Right renal pelvis (tissue), 4 donors: ENCODE results near the gene MAP2K4. TPM values are rescaled to one million over a fixed set of nuclear protein-coding genes. Genes with fewer than 3 reads are reported as not detected.

Source experiments
- DNase-seq, 4 donors: peaks; one replicate each; pipeline ENCODE4 v3.0.0-alpha.2; 2013; ENCODE audit warnings: low read depth in 4 of 4, low spot score in 3 of 4, missing footprints in 1 of 4
- polyA plus RNA-seq, 4 donors: library from polyadenylated mRNA; unstranded; fragments of 120-200 nt; gene quantifications; one replicate each; pipeline ENCODE4 v1.2.1, GENCODE V29; 2013; ENCODE audit not compliant: insufficient read length in 4 of 4

The MAP2K4 gene
- polyA plus RNA-seq, 4 donors, result 37.5 to 46.9 (median 44.1) TPM

DNA sequence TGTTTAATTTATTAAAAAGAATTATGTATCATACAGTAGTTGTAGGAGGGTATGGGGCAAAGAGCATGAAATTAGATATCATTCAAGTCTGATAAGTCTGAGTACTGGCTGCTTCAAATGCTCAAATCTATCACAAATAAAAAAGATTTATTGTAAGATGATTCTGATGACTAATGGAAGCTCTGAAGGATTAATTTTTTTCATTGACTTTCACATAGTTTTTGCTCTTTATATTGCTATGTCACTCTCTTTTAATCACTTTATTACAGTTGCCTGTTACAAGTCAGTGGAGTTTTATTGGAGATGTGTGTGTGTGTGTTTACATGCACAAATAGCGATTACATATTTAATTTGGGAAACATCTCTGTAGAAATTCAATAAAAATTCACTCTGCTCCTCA, 15.0 kb downstream of the MAP2K4 start:
- DNase-seq, result no peak

DNA sequence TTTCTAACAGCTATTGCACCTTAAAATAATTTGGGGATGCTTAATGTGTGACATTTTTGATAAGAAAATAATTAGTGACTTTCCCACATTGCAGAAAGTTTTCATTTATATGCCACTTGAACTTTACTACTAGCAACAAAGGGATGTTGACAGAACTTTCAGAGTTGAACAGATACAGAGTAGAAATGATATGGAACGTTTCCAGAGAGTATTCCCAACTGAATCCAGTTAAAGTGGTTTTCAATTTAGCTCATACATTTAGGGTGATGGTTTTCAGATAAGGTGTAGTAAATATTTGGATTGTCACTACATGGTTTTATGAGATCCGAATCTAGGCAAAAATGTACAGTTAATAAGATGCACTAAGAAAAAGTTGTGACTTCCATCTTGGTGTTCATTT, 17.3 kb downstream of the MAP2K4 start:
- DNase-seq, result no peak

DNA sequence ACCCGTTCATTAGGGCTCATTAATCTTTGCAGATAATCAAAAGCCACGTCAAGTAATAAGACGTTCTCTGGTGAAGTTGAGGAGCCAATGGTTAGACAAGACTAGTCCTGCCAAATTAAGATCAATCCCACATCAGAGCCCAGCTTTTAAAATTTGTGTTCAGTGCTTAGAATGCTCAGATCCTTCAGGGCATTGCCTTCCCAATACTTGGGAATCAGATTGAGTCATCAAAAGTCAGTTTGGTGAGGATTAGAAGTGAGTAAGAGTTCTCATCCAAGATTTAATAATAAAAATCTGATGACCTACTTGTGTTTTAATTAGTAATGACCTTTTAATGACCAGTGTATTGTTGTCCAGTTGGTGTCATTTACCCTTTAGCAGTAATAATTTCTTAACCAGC, 19.8 kb downstream of the MAP2K4 start:
- no peak for DNase-seq

DNA sequence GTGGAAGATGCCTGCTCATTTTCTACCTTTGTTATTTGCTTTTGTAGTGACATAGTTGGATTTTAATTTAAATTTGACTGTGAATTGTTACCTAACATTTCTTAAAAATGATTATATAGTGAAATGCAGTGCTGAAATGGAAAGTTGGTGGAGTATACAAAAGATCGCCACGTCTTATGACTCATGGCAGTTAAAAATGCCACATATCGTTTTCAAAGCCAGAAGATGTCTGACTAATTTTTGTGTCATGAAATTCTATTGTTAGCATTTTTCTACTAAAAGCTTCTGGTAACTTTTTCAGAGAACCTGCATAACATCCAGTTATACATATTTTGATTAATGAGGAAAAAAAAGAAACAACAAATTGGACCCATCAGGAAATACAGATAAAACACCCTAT, 20.6 kb downstream of the MAP2K4 start:
- DNase-seq, result no peak

DNA sequence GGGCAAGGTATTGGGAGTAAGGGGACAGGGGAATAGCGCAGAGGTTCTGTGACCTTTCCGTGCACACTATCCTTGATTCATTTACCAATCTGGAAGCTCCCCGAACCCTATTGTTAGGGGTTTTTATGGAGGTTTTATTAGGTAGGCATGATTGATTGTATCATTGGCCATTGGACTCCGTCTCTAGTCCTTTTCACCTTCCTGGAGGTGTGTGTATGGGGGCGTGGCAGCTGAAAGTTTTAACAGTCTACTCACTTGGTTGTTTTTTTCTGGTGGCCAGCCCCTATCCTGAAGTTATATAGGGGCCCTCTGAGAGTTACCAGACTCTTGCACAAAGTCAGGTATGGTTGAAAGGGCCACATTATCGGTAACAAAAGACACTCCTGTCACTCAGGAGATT, 23.0 kb downstream of the MAP2K4 start:
- no peak for DNase-seq

DNA sequence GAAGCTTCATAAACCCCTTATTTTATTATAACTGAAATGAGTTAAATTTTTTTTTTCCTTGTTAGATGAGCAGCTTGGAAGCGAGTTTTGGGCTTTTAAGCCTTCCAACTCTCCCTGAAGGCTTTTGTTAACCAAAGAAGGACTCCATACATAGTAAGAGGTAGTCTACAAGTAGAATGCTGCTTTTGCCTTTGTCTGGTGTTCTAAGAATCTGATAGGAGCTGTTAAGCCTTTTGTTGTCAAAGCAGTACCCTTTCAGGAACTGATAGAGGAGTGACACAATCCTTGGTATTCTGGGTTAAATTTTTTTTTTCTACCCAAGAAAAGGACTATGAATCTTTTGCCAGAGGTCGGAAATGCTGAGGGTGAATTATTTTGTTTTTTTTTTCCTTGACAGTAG, 26.1 kb downstream of the MAP2K4 start:
- DNase-seq, result no peak

DNA sequence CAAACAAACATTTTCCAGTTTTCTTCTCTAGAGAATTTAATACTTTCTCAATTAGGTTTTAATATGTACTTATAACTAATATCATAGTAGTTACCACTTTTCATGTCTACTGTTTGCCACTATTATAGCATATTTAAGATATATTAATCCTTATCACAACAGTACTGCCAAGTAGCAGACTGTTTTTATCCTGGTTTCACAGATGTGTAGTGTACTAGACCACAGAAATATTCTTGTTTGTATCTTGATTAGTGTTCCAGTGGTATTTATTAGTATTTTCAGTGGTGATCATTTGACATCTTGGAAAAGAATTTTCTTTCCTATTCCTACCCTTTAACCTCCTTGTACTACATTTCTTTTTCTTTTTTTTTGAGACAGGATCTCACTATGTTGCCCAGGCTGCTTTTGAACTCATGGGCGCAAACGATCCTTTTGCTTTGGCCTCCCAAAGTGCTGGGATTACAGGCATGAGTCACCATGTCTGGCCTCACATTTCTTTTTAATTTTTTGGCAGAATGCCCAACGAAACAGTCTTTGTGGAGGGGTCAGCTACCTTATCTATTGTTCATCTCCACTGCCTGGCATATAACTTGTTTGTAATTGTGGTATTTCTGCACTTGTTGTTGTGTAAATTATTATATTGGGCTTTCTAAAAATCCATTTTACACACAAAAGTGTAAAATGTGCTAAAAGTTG, 27.2 kb downstream of the MAP2K4 start:
- DNase-seq, result no peak

DNA sequence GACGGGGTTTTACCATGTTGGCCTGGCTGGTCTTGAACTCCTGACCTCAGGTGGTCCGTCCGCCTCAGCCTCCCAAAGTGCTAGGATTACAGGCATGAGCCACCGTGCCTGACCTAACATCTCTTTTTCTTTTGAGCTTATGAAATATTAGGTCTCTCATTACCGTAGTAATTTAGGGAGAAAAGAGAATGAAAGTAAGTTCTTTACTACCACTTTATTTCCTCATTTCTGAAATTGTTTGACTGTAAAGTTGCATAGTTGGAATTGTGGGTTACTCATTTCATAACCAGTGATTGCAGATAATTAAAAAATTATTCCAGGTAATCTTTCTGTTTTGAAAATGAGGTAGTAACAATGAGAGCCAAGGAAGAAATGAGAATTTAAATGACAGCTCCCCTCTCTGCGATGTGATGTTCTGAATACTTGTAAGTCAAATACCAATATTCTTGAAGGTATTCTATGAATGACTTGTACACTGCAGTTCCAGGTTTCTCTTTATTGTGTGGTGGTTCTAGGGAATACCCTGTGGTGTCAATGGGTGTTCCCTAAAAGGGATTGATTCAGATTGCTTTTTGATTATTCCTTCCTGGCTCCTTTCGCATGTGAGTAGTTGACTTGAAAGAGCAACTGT, 28.3 kb downstream of the MAP2K4 start:
- DNase-seq, result no peak

DNA sequence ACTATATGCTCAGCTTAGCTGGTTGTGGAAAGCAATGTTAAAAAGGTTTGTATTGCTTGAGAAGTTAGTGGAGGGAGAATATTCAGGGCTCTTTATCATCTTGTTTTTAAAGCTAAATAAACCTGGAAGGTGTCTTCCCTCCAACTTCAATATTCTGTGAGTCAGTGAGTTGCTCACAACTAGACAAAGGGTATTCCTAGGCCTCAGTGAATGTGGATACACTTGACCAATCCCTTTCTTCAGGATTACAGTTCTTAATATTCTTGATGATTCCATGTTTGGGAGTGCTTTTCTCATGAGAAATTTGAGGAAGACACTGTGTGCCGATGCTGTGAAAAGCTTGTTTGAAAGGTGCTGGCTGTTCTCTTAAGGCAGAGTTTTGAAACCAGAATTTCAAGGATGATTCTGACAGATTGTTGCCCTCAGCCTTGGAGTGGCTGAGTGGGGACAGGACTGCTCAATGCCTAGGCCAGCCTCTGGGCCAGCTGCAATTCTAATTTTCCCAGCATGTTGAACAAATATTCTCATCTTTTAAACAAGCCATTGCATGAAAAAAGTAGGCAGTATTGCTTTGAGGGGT, 30.1 kb downstream of the MAP2K4 start:
- DNase-seq, result no peak

DNA sequence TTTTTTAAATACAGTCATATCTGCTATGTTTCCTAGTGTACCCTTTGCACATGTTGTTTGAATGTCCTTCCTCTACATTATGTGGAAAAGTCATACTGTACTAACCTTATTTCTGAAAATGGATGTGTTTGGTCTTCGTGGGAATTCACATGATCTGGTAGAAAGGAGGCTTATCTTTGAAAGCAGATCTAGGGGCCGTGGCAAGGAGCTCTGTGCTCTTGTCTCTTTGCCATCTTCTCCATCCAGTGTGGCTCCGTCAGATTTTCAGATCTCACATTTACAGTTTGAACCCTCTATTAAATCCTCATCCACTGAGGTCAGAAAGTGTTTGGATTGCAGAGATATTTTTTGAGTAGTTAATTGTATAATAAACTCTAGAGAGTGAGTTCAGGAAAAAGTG, 32.9 kb downstream of the MAP2K4 start:
- no peak for DNase-seq

DNA sequence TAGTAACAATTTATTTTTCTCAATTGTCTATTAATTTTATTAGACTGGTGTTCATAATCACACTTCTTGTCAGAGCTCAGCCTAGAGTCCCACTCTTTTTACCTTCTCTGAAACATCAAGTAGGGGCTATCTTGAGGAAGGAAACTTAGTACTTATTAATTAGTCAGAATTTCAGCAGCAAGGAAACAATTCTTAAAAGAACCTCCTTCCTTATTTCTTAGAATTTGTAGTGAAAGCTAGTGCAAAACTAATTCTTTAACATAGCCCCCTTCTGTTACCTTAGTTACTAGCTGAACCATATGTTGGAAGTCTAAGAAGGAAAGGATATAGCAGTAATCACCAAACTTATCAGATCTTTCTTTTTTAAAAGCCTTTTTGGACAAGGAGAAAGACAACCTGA, 35.2 kb downstream of the MAP2K4 start:
- DNase-seq, result no peak

DNA sequence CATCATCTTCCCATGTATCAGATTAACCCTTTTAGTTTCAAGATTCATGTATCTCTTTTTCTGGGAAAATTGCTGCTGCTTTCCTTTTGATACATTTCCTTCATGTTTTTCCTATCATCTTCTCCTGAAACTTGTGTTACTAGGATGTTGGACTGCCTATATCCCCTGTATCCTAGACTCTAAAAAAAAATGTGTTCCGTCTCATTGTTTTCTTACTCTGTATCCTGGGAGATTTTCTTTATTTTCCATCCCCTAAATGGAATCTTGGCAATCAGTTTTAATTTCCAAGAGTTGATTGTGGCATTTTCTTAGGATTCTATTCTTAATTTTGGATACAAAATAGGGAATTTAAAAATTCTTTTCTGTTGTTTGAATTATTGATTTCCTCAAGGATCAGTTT, 36.8 kb downstream of the MAP2K4 start:
- DNase-seq, result no peak

DNA sequence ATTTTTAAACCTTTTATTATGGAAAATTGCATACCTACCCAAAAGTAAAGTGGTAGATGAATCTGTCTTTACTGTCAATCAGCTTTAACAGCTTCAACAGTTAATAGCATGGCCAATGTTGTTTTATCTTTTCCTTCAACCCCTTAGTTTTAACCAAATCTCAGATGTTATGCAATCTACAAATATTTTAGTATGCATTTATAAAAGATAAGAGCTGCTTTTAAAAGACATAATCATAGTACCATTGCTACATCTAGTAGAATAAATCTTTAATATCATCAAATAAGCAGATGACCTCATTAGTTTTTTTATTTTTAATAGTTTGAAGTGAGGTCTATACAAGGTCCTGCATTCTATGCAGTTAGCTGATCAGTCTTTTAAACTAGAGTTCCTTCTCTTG, 37.9 kb downstream of the MAP2K4 start:
- DNase-seq, result no peak

DNA sequence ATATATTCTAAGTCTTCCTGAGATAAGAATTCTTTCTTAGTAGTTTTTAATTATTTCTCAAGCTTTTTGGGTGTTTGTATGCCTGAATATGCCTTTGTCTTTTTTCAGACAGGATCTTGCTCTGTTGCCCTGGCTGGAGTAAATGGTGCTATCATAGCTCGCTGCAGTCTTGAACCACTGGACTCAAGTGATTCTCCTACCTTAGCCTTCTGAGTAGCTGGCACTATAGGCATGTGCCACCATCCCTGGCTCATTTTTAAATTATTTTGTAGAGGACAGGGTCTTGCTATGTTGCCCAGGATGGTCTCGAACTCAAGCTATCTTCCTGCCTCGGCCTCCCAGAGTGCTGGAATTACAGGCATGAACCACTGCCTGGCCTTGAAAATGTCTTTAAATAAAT, 41.6 kb downstream of the MAP2K4 start:
- DNase-seq, result no peak

DNA sequence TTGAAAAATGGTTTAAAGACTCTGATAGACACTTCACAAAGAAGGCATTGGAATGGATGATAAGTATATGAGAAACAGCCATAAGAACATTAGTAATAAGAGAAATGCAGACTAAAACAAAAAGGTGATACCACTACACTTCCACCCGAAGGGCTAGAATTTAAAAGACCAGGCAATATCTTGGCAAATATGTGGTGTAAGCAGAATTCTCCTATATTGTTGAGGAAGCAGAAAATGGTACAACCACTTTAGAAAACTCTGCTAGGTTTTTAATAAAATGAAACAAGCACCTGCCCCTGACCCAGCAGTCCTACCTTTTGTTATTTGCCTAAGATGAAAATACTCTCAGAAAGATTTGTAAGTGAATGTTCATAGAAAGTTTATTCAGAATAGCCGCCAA, 43.7 kb downstream of the MAP2K4 start:
- no peak for DNase-seq

DNA sequence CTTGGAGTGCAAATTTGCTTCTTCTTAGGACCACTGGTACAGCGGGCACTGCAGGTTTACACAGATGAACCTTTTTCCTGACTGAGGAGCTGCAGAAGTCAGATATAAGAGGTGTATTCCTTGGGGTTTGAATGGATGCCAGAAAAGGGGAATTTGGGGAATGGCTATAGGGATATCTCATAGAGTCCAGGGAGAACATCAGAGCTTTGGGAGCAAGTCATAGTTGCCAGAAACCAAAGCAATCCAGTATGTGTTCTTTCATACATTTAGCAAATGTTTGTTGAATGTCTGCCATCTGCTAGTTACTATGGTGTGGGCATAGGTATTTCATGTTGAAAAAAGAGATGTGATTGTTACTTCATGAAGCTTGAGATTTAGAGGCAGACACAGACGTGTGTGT, 46.8 kb downstream of the MAP2K4 start:
- no peak for DNase-seq

DNA sequence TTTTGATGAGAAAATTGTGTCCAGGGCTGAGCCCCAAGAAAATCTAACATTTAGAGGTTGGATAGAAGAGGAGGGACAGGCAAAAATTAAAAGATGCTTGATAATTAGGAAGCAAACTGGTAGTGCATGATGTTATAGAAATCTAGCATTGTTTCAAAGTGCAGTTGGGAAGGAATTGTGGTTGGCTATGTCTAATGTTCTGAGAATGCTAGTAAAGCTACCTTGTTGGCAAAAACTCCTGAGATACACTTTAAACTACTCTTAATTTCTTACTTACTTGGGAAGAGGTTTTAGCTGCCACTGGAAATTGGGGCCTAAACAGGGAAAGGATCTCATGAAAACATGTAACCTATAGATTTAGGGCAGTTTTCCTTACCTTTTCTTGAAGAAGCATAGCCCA, 48.3 kb downstream of the MAP2K4 start:
- no peak for DNase-seq

DNA sequence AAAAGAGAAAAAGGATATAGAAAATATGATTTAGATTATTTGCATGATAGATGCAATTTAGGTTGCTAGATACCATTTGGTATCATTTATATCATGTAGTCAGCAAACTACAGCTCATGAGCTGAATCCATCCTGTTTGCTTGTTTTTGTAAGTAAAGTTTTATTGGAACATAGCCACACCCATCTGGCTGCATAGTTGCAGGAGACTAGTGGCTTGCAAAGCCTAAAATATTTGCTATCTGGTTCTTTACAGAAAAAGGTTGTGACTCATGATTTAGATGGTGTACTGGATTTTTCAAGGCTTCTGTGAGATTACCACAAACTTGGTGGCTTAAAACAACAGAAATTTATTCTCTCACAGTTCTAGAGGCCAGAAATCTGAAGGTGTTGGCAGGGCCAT, 49.9 kb downstream of the MAP2K4 start:
- DNase-seq, result no peak

DNA sequence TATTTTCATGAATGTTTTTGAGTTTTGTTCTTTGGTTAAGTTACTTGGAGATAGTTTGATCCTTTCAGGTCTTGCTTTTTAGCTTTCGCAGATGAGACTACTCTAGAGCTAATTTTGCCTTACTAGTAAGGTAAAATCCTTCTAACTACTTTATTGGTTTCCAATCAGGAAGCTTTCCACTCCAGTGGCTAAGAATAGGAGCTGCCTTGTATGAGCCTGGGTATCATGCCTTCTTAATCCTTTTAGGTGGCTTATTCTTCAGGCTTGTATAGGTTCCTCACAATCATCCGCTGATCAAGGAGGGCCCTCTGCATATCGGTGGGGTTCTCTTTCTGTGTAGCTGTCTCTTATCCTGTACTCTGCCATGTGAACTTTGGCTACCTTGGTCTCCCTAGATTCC, 53.7 kb downstream of the MAP2K4 start:
- no peak for DNase-seq

DNA sequence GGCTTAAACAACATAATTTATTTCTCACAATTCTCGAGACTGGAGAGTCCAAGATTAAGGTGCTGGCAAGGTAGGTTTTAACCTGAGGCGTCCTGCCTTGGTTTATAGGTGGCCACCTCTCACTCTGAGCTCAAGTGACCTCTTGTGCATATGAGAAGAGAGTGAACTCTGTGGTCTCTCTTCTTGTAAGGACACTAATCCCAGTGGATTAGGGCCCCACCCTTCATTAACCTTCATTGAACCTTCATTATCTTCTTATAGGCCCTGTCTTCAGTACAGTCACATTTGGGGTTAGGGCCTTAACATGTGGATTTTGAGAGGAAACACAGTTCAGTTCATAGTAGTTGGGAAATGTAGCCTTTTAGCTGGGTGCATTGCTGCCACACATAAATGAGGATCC, 57.1 kb downstream of the MAP2K4 start:
- no peak for DNase-seq

DNA sequence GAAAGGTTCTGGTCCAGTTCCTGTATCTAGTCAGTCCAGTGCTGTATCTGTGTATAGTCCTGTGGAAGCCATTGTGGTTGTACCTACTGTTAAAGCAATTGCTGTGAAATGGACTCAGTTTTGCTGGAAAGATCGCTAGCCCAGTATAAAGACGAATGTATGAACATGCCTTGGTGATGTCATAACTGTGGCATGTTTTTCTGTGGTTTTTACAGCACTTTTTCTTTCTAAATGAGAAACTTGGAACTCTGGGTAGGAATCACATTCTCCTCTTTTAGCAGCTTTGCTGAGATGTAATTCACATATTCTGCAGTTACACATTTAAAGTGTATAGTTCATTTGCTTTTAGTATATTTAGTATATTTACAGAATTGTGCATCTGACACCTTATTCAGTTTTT, 58.1 kb downstream of the MAP2K4 start:
- DNase-seq, result no peak

DNA sequence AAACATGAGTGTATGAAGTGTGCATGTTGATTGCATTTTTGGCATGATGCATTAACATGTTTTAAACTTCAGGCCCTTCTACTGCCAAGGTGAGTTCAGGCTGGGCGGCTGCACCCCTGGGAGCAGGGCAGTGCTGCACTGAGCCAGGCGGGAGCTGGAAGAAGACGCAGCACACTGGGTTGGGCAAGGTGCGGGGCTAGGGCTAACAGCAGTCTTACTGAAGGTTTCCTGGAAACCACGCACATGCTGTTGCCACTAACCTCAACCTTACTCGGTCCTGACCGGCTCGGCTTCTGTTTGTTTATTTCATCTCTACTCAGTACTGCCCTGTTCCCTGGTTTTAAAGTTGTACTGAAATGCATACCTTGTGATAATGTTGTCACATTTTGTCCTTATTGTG, 61.0 kb downstream of the MAP2K4 start:
- no peak for DNase-seq
